Activated B cell treated with CpG ODN at 0.5 μM for 24 hours (primary cell): ENCODE results near the gene TMPRSS6. TPM values are rescaled to one million over a fixed set of nuclear protein-coding genes. Genes with fewer than 3 reads are reported as not detected.
A peak's percentile ranks its signal among the peaks of the same experiment; 100 is the strongest.

Experiments used
- ATAC-seq: fragments of 200-7000 bp; cut with Tn5 transposase; one replicate; pipeline ENCODE4 v1.10.0; 2021; ENCODE audit warnings: low read depth, mild to moderate bottlenecking, moderate library complexity
- CTCF ChIA-PET: fragments of 350-600 bp; sonication (Branson Sonifier 250); formaldehyde crosslinking; loops from one replicate; lab custom pipeline; 2021; ENCODE audit warnings: antibody characterized with exemption; lab: Charles Lee
- POLR2A ChIA-PET: fragments of 350-600 bp; sonication (Branson Sonifier 250); formaldehyde crosslinking; loops from one replicate; lab custom pipeline; 2021; ENCODE audit warnings: antibody characterized with exemption; lab: Charles Lee
- DNase-seq: peaks from one replicate; pipeline ENCODE4 v3.0.0; 2022
- H3K27ac Mint-ChIP-seq: one replicate; pipeline ENCODE4 v1.8.0; 2020; ENCODE audit warnings: mixed read lengths
- H3K27me3 Mint-ChIP-seq: one replicate; pipeline ENCODE4 v1.8.0; 2021; ENCODE audit warnings: mixed read lengths
- H3K36me3 Mint-ChIP-seq: one replicate; pipeline ENCODE4 v1.8.0; 2021; ENCODE audit warnings: low read depth, mixed read lengths
- H3K4me1 Mint-ChIP-seq: one replicate; pipeline ENCODE4 v1.8.0; 2021; ENCODE audit warnings: mixed read lengths
- H3K4me3 Mint-ChIP-seq: one replicate; pipeline ENCODE4 v1.8.0; 2020; ENCODE audit warnings: mild to moderate bottlenecking, mixed read lengths
- H3K9me3 Mint-ChIP-seq: one replicate; pipeline ENCODE4 v1.8.0; 2020; ENCODE audit warnings: mixed read lengths
- intact Hi-C: fragments of 100-400 bp; cut with micrococcal nuclease; formaldehyde crosslinking; loops from one replicate; pipeline ENCODE4 v1.15.1; 2024
- total RNA-seq: library from RNA; stranded (reverse); gene quantifications from 2 replicates; pipeline ENCODE4 v1.2.3, GENCODE V29; 2022
- TF ChIP-seq, protein P1 (sequence below): fragments of 200-600 bp; IDR thresholded peaks from one replicate; pipeline ENCODE4 v1.8.0; 2022; ENCODE audit warnings: antibody characterized with exemption, mild to moderate bottlenecking

Gene TMPRSS6
- total RNA-seq, 1 donor from 2014 or later: 5.4 TPM

DNA sequence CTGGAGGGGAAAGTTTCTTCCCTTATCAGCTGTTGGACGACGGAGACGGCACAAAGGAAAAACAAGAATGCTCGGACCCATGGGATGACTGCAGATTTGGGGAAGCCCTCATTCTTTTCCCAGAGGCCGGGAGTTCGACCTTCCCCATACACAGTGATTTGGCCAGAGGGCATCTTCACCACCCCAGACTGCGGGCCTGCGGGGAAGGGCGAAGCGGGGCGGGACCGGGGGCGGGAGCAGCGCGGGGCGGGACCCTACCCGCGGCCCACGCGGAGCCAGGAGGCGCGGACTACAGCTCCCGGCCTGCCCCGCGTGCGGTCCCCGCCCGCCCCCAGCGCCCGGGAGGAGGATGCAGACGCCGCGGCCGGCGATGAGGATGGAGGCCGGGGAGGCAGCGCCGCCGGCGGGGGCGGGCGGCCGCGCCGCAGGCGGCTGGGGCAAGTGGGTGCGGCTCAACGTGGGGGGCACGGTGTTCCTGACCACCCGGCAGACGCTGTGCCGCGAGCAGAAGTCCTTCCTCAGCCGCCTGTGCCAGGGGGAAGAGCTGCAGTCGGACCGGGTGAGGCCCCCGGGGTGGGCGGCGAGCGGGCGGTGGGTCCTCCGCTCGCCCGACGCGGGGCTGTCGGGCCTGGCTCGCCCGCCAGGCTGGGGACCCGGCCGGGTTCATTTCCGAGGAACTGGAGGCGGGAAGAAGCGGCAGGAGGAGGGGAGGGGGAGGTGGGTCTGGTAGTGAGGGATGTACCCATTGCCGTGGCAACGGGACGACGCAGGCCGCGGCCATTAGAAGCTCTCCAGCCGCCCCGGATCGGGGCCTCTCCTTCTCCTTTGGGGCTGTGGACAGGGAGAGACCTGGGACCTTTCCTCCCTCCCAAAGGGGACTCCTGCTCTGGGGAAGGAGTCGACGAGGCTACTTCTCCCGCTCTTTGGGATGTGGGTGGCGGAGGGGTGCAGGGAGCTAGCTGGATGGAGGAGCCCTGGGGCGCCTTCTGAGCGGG, 57.8 kb downstream of the TMPRSS6 start, which contains the start of gene KCTD17:
Gene KCTD17 (plus strand): TSS at position 352 of the 995 bp plus-strand sequence. CDS start 19 bp downstream, at position 371.
- TF ChIP-seq, protein P1, sequence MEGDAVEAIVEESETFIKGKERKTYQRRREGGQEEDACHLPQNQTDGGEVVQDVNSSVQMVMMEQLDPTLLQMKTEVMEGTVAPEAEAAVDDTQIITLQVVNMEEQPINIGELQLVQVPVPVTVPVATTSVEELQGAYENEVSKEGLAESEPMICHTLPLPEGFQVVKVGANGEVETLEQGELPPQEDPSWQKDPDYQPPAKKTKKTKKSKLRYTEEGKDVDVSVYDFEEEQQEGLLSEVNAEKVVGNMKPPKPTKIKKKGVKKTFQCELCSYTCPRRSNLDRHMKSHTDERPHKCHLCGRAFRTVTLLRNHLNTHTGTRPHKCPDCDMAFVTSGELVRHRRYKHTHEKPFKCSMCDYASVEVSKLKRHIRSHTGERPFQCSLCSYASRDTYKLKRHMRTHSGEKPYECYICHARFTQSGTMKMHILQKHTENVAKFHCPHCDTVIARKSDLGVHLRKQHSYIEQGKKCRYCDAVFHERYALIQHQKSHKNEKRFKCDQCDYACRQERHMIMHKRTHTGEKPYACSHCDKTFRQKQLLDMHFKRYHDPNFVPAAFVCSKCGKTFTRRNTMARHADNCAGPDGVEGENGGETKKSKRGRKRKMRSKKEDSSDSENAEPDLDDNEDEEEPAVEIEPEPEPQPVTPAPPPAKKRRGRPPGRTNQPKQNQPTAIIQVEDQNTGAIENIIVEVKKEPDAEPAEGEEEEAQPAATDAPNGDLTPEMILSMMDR: no peak
- peaks cover 19% of the 10 kb centered on the region for H3K36me3 Mint-ChIP-seq
- no peak within 1 kb of the TSS for H3K27ac Mint-ChIP-seq
- peaks cover 18% of the 10 kb centered on the region for H3K4me1 Mint-ChIP-seq
- H3K9me3 Mint-ChIP-seq: no peaks in the 10 kb centered on the region
- H3K27me3 Mint-ChIP-seq: no peaks in the 10 kb centered on the region
- intact Hi-C loops: loop anchor here (1.0 kb wide), 1 partner anchor 148 kb away; no protein-coding TSS in a partner anchor
- POLR2A ChIA-PET: interaction anchor here (0.6 to 1.4 kb wide), 11 partner anchors 30 to 522 kb away, joined by 3 to 9 read pairs (median 3); partner anchors contain the start of genes EIF3D, IFT27 and TST
- DNase-seq (peak; percentile 76), ATAC-seq (peak; percentile 100)
- CTCF ChIA-PET: interaction anchor here (0.9 to 1.7 kb wide), 2 partner anchors 25 to 210 kb away, joined by 3 to 4 read pairs; no protein-coding TSS in a partner anchor
- peak within 1 kb of the TSS; percentile 80 for H3K4me3 Mint-ChIP-seq

DNA sequence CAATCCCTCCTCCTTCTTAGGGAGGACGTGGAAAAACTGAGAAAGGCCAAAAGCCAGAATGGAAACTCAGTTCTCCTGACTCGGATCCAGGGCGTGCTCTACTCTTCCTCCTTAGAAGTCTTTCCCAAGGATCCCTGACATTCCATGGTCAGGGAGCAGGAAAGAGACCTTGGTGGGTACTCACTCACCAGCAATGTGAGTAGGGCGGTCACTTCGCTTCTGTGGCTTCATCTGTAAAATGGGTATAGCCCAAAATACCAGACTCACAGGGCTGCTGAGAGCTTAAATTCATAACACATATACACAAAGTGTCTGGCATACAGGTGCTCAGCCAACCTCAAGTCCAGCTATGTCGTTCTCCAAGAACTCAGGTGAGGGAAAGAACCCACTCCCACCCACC, 58.6 kb downstream of the TMPRSS6 start:
- intact Hi-C loops: loop anchor here (1.0 kb wide), 1 partner anchor 148 kb away; no protein-coding TSS in a partner anchor
- ATAC-seq (no peak), DNase-seq (no peak)
- H3K27me3 Mint-ChIP-seq: no peaks in the 10 kb centered on the region
- ChIA-PET CTCF (interaction anchor here (0.9 to 1.7 kb wide), 2 partner anchors 26 to 210 kb away, joined by 3 to 4 read pairs; no protein-coding TSS in a partner anchor), POLR2A (interaction anchor here (0.6 to 1.4 kb wide), 6 partner anchors 32 to 275 kb away, joined by 3 to 4 read pairs (median 3); partner anchors contain the start of genes IFT27 and TST)
- peaks cover 18% of the 10 kb centered on the region for H3K4me1 Mint-ChIP-seq
- H3K27ac Mint-ChIP-seq: no peak overlapping the region
- TF ChIP-seq, protein P1: no peak
- peak overlapping the region; percentile 19 for H3K4me3 Mint-ChIP-seq
- no peaks in the 10 kb centered on the region for H3K9me3 Mint-ChIP-seq
- peaks cover 13% of the 10 kb centered on the region for H3K36me3 Mint-ChIP-seq

DNA sequence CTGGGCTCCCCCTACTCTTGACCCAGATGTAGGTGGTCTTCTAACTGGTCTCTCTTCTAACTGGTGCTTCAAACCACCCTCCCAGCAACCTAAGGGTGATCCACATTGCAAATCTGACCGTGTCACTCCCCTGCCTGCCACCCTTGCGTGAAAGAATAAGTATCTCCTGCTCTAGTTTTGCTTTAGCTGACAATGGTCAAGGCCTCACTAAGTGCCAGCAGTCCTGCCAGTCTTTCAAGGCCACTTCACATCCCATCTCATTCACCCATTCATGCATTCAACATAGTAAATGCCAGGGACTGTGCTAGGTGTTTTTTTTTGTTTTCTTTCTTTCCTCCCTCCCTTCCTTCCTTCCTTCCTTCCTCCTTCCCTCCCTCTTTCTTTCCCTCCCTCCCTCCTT, 60.3 kb downstream of the TMPRSS6 start:
- H3K4me3 Mint-ChIP-seq: no peak overlapping the region
- intact Hi-C loops: no loop called here
- no peak for DNase-seq
- ATAC-seq: no peak
- H3K36me3 Mint-ChIP-seq: no peaks in the 10 kb centered on the region
- H3K9me3 Mint-ChIP-seq: no peaks in the 10 kb centered on the region
- no peaks in the 10 kb centered on the region for H3K27me3 Mint-ChIP-seq
- no peak overlapping the region for H3K27ac Mint-ChIP-seq
- ChIA-PET CTCF (no interaction called here), POLR2A (no interaction called here)
- H3K4me1 Mint-ChIP-seq: peaks cover 30% of the 10 kb centered on the region
- TF ChIP-seq, protein P1: no peak

DNA sequence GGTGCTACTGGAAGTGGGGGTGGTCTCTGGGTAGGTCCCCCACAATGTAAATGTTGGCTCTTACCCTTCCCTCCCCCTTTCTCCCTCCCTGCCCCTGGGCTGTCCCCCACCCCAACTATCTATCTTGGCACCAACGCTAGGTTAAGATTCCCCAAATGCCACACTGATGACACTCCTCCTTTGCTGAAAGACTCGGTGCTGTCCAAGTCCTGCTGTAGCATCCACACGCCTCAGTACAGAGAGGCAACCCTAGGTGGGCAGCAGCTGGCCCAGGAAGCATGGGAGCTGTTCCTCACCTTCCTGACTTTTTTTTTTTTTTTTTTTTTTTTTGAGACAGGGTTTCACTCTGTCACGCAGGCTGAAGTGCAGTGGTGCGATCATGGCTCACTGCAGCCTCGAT, 61.4 kb downstream of the TMPRSS6 start:
- ATAC-seq (no peak), DNase-seq (no peak)
- ChIA-PET POLR2A (no interaction called here), CTCF (interaction anchor here (1.0 kb wide), 1 partner anchor 383 kb away, joined by 3 read pairs; no protein-coding TSS in a partner anchor)
- Mint-ChIP-seq H3K4me1 (peaks cover 22% of the 10 kb centered on the region), H3K27ac (no peak overlapping the region), H3K9me3 (no peaks in the 10 kb centered on the region), H3K27me3 (no peaks in the 10 kb centered on the region), H3K4me3 (no peak overlapping the region), H3K36me3 (no peaks in the 10 kb centered on the region)
- intact Hi-C loops: no loop called here
- TF ChIP-seq, protein P1: no peak
